Glomerular visceral epithelial cell (primary cell): ENCODE results near the gene MAP1LC3B2.
"Not testable (repeated sequence)": the region's sequence is repeated elsewhere in the genome, so short reads cannot be mapped to it uniquely, and the experiment has no call there.

Experiments
- DNase-seq: peaks from one replicate; pipeline ENCODE4 v3.0.0-alpha.2; 2016; ENCODE audit errors: extremely low spot score

Gene MAP1LC3B2

GRCh38 chr12:116558280-116559161 is 660 bp upstream of the MAP1LC3B2 start:
- DNase-seq: no peak

GRCh38 chr12:116561181-116561821 is 2.1 kb downstream of the MAP1LC3B2 start:
- DNase-seq: no peak

GRCh38 chr12:116562090-116562489 is 2.9 kb downstream of the MAP1LC3B2 start:
- no peak for DNase-seq

GRCh38 chr12:116563262-116563661 is 4.1 kb downstream of the MAP1LC3B2 start:
- DNase-seq: no peak

GRCh38 chr12:116564080-116564479 is 4.9 kb downstream of the MAP1LC3B2 start:
- no peak for DNase-seq

- not testable (repeated sequence) for DNase-seq
Observed at GRCh38 chr12:116565221-116565620, 6.0 kb downstream of the MAP1LC3B2 start.

GRCh38 chr12:116565963-116566362 is 6.8 kb downstream of the MAP1LC3B2 start:
- DNase-seq: no peak

- no peak for DNase-seq
Observed at GRCh38 chr12:116568203-116568602, 9.0 kb downstream of the MAP1LC3B2 start.

- DNase-seq: no peak
Observed at GRCh38 chr12:116571089-116571488, 11.9 kb downstream of the MAP1LC3B2 start.

- DNase-seq: no peak
Observed at GRCh38 chr12:116573776-116574175, 14.6 kb downstream of the MAP1LC3B2 start.

GRCh38 chr12:116575754-116576153 is 16.6 kb downstream of the MAP1LC3B2 start:
- not testable (repeated sequence) for DNase-seq

GRCh38 chr12:116577154-116577561 is 18.0 kb downstream of the MAP1LC3B2 start:
- DNase-seq: no peak

- no peak for DNase-seq
Observed at GRCh38 chr12:116578051-116578450, 18.9 kb downstream of the MAP1LC3B2 start.

GRCh38 chr12:116582610-116583009 is 23.4 kb downstream of the MAP1LC3B2 start:
- no peak for DNase-seq

- DNase-seq: no peak
Observed at GRCh38 chr12:116583129-116583694, 24.0 kb downstream of the MAP1LC3B2 start.

- no peak for DNase-seq
Observed at GRCh38 chr12:116587270-116587669, 28.1 kb downstream of the MAP1LC3B2 start.

- DNase-seq: no peak
Observed at GRCh38 chr12:116588390-116589028, 29.3 kb downstream of the MAP1LC3B2 start.

GRCh38 chr12:116589581-116589980 is 30.4 kb downstream of the MAP1LC3B2 start:
- no peak for DNase-seq

GRCh38 chr12:116590561-116590960 is 31.4 kb downstream of the MAP1LC3B2 start:
- no peak for DNase-seq

- DNase-seq: no peak
Observed at GRCh38 chr12:116591855-116592637, 32.9 kb downstream of the MAP1LC3B2 start.

- DNase-seq: no peak
Observed at GRCh38 chr12:116592731-116593130, 33.5 kb downstream of the MAP1LC3B2 start.
